ENCODE data around the gene IRF2BP2. TPM values are rescaled to one million over a fixed set of nuclear protein-coding genes. Genes with fewer than 3 reads are reported as not detected.
A peak's percentile ranks its signal among the peaks of the same experiment; 100 is the strongest.

Gene IRF2BP2
- total and polyA plus RNA-seq, 10 of the 15 experiments (the other 5 are each of a cell fraction or from before 2014, with no cell fraction given) = 7.5 to 114 (median 52.3) TPM

- TF ChIP-seq RELA (IDR thresholded peaks at IDR 0.05; ENCODE audit: borderline replicate concordance, partially characterized antibody) (peak; percentile 81), SREBF2 (IDR thresholded peaks at IDR 0.05; ENCODE audit: low read length) (no peak), HCFC1 (IDR thresholded peaks at IDR 0.05; ENCODE audit: low read length) (no peak), KAT2A (conservative IDR thresholded peaks at IDR 0.05; ENCODE audit: control insufficient read depth, low read depth, low read length) (no peak), KLF5 (IDR thresholded peaks at IDR 0.05; ENCODE audit: partially characterized antibody) (no peak), E2F4 (IDR thresholded peaks at IDR 0.05; ENCODE audit: low read depth, low read length) (no peak), REST (IDR thresholded peaks at IDR 0.05; ENCODE audit: low read depth, low read length) (no peak), CREB1 (IDR thresholded peaks at IDR 0.05; ENCODE audit: low read depth) (no peak), MYB (IDR thresholded peaks at IDR 0.05; ENCODE audit: borderline replicate concordance, low read depth, low read length) (no peak), ZNF217 (IDR thresholded peaks at IDR 0.05) (no peak), FOXM1 (IDR thresholded peaks at IDR 0.05; ENCODE audit: low read depth, low read length) (no peak), ZBTB11 (CRISPR knock-in tag; IDR thresholded peaks at IDR 0.05) (0 out of 2 replicates have a peak, but pooled peaks have one; percentile 14), USF2 (IDR thresholded peaks at IDR 0.05; ENCODE audit: borderline replicate concordance, low read depth, low read length) (peak; percentile 65), CEBPZ (IDR thresholded peaks at IDR 0.05; ENCODE audit: low read depth, low read length) (no peak), RFX5 (IDR thresholded peaks at IDR 0.05; ENCODE audit: low read depth, low read length) (no peak), ZNF207 (IDR thresholded peaks at IDR 0.05; ENCODE audit: borderline replicate concordance) (no peak), IKZF1 (conservative IDR thresholded peaks at IDR 0.05) (peak; percentile 80)
Observed at GRCh38 chr1:234608025-234608910, 1.7 kb downstream of the IRF2BP2 start (continued).
